ENCODE data around the gene SLC16A12.

DNA sequence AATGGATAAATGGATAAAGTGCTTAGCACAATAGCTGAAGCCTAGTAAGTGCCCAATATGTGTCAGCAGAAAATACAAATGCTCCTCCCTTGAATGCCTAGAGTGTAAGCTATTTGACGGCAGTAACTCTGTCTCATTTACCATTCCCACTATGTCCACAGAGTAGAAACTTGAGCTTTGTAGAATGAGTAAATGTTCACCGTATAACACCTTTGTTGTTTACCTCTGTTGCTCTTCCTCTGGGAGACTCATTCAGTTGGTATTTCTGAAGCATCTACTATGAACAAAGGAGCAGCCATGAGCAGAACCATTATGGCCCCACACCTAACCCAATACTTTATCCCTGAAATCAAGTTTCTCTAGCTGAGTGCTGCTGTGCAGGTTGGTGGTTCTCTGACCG is 8.4 kb upstream of the SLC16A12 start:
- TF ChIP-seq POLR2A (IDR thresholded peaks at IDR 0.05) (no peak), POLR2AphosphoS5 (IDR thresholded peaks at IDR 0.05) (no peak), EP300 (IDR thresholded peaks at IDR 0.05) (no peak)
- TF ChIP-seq, protein P1, sequence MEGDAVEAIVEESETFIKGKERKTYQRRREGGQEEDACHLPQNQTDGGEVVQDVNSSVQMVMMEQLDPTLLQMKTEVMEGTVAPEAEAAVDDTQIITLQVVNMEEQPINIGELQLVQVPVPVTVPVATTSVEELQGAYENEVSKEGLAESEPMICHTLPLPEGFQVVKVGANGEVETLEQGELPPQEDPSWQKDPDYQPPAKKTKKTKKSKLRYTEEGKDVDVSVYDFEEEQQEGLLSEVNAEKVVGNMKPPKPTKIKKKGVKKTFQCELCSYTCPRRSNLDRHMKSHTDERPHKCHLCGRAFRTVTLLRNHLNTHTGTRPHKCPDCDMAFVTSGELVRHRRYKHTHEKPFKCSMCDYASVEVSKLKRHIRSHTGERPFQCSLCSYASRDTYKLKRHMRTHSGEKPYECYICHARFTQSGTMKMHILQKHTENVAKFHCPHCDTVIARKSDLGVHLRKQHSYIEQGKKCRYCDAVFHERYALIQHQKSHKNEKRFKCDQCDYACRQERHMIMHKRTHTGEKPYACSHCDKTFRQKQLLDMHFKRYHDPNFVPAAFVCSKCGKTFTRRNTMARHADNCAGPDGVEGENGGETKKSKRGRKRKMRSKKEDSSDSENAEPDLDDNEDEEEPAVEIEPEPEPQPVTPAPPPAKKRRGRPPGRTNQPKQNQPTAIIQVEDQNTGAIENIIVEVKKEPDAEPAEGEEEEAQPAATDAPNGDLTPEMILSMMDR (IDR thresholded peaks at IDR 0.05): no peak
